Measurements from ENCODE around the gene USP17L18. TPM values are rescaled to one million over a fixed set of nuclear protein-coding genes. Genes with fewer than 3 reads are reported as not detected.
"Not testable (repeated sequence)": the region's sequence is repeated elsewhere in the genome, so short reads cannot be mapped to it uniquely, and the experiment has no call there.

The USP17L18 gene
- total RNA-seq, 1 donor from 2014 or later: not detected

- H3K9me3 Mint-ChIP-seq; H3K4me3 Mint-ChIP-seq; H3K36me3 Mint-ChIP-seq (ENCODE audit: low read depth); H3K4me1 Mint-ChIP-seq; intact Hi-C loops (cut with micrococcal nuclease); H3K27me3 Mint-ChIP-seq; DNase-seq; H3K27ac Mint-ChIP-seq: not testable (repeated sequence)
These were observed 18.9 kb downstream of the USP17L18 start, which contains the start of gene USP17L22 for GRCh38 chr4:9267319-9267718. TSS of gene USP17L22 (plus strand) at chr4:9267619. CDS start at chr4:9267619, 0 bp downstream.

GRCh38 chr4:9271719-9272118, 23.3 kb downstream of the USP17L18 start:
- DNase-seq: peak; percentile 56
- not testable (repeated sequence) for H3K36me3 Mint-ChIP-seq (ENCODE audit: low read depth)

More at GRCh38 chr4:9271719-9272118, 23.3 kb downstream of the USP17L18 start:
- intact Hi-C loops (cut with micrococcal nuclease); H3K4me3 Mint-ChIP-seq; H3K27ac Mint-ChIP-seq; H3K27me3 Mint-ChIP-seq; H3K9me3 Mint-ChIP-seq; H3K4me1 Mint-ChIP-seq: not testable (repeated sequence)

Other genes with a start within 250 kb of the USP17L18 start
- not detected in 2 replicates for gene FAM90A26, start 78.2 kb upstream of the USP17L18 start, total RNA-seq
- gene USP17L10, start 38.0 kb upstream of the USP17L18 start, total RNA-seq: not detected in 2 replicates
- gene USP17L11, start 33.2 kb upstream of the USP17L18 start, total RNA-seq: not detected in 2 replicates
- gene USP17L12, start 28.5 kb upstream of the USP17L18 start, total RNA-seq: not detected in 2 replicates
- not detected in 2 replicates for gene USP17L13, start 23.7 kb upstream of the USP17L18 start, total RNA-seq
- gene USP17L15, start 14.2 kb upstream of the USP17L18 start, total RNA-seq: 0.14 TPM in 1 of 2 replicates, not detected in the other
- not detected in 2 replicates for gene USP17L17, start 4.8 kb upstream of the USP17L18 start, total RNA-seq
- gene USP17L19, start 4.7 kb downstream of the USP17L18 start, total RNA-seq: not detected in 2 replicates
- gene USP17L20, start 9.5 kb downstream of the USP17L18 start, total RNA-seq: not detected in 2 replicates
- not detected in 2 replicates for gene USP17L21, start 14.2 kb downstream of the USP17L18 start, total RNA-seq
- gene USP17L22, start 19.0 kb downstream of the USP17L18 start, total RNA-seq: not detected in 2 replicates
- gene USP17L24, start 76.5 kb downstream of the USP17L18 start, total RNA-seq: not detected in 2 replicates
- gene USP17L25, start 81.3 kb downstream of the USP17L18 start, total RNA-seq: not detected in 2 replicates
- gene USP17L26, start 86.0 kb downstream of the USP17L18 start, total RNA-seq: not detected in 2 replicates
- gene USP17L5, start 90.8 kb downstream of the USP17L18 start, total RNA-seq: not detected in 2 replicates
- not detected in 2 replicates for gene USP17L27, start 95.5 kb downstream of the USP17L18 start, total RNA-seq
- gene USP17L28, start 100.3 kb downstream of the USP17L18 start, total RNA-seq: not detected in 2 replicates
- not detected in 2 replicates for gene USP17L29, start 105.0 kb downstream of the USP17L18 start, total RNA-seq
- not detected in 2 replicates for gene USP17L30, start 114.5 kb downstream of the USP17L18 start, total RNA-seq
- not detected in 2 replicates for gene DEFB131A, start 195.8 kb downstream of the USP17L18 start, total RNA-seq

Measured in activated CD4-positive, alpha-beta T cell treated with anti-CD3 and anti-CD28 coated beads, Interleukin-2, amount 10 ng/mL, durations not matched to agents 24 days and 14 days (primary cell).